Loucy (cell line): ENCODE measurements around the gene SUMO2.
"Not testable (repeated sequence)": the region's sequence is repeated elsewhere in the genome, so short reads cannot be mapped to it uniquely, and the experiment has no call there.

Experiments used
- H2AFZ ChIP-seq: fragments of 200-600 bp; sonication (generic); 2 replicates; pipeline ENCODE4 v1.6.0; 2016; ENCODE audit warnings: antibody characterized with exemption, mild to moderate bottlenecking, low read length, moderate library complexity
- H3F3A ChIP-seq: fragments of 200-600 bp; 2 replicates; pipeline ENCODE4 v1.6.0; 2016; ENCODE audit warnings: antibody characterized with exemption, low read depth, mild to moderate bottlenecking
- H3K27me3 ChIP-seq: fragments of 200-600 bp; sonication (generic); 2 replicates; pipeline ENCODE4 v1.6.1; 2014; ENCODE audit warnings: low read length, mild to moderate bottlenecking; ENCODE audit not compliant: insufficient read depth, poor library complexity, severe bottlenecking
- H3K36me3 ChIP-seq: fragments of 200-600 bp; sonication (generic); 2 replicates; pipeline ENCODE4 v1.6.1; 2016; ENCODE audit warnings: low read length; ENCODE audit not compliant: insufficient read depth
- H3K4me1 ChIP-seq: fragments of 200-600 bp; sonication (generic); 2 replicates; pipeline ENCODE4 v1.5.1; 2014; ENCODE audit warnings: low read length, mild to moderate bottlenecking; ENCODE audit not compliant: insufficient read depth, poor library complexity, severe bottlenecking
- H3K4me2 ChIP-seq: fragments of 200-600 bp; sonication (generic); 2 replicates; pipeline ENCODE4 v1.6.0; 2014; ENCODE audit warnings: antibody characterized with exemption, low read length, low read depth, mild to moderate bottlenecking; ENCODE audit not compliant: poor library complexity, severe bottlenecking
- H3K4me3 ChIP-seq: fragments of 200-600 bp; sonication (generic); 2 replicates; pipeline ENCODE4 v1.5.1; 2014; ENCODE audit warnings: low read length, mild to moderate bottlenecking, mixed read lengths; ENCODE audit not compliant: poor library complexity, severe bottlenecking
- H3K79me2 ChIP-seq: fragments of 200-600 bp; sonication (generic); 2 replicates; pipeline ENCODE4 v1.6.1; 2014; ENCODE audit warnings: low read length; ENCODE audit not compliant: insufficient read depth
- H3K9ac ChIP-seq: fragments of 200-600 bp; sonication (generic); 2 replicates; pipeline ENCODE4 v1.6.0; 2014; ENCODE audit warnings: mild to moderate bottlenecking, low read depth, low read length, moderate library complexity; ENCODE audit not compliant: poor library complexity, severe bottlenecking
- H3K9me2 ChIP-seq: fragments of 200-600 bp; sonication (generic); replicated peaks from 2 replicates; pipeline ENCODE4 v1.6.1; 2016; ENCODE audit warnings: low read depth, low read length, mixed read lengths
- H3K9me3 ChIP-seq: fragments of 200-600 bp; sonication (generic); 2 replicates; pipeline ENCODE4 v1.6.1; 2014; ENCODE audit warnings: mild to moderate bottlenecking, antibody characterized with exemption, low read length, low read depth; ENCODE audit not compliant: insufficient read depth
- H4K20me1 ChIP-seq: fragments of 200-600 bp; sonication (generic); 2 replicates; pipeline ENCODE4 v1.6.0; 2014; ENCODE audit warnings: antibody characterized with exemption, low read length, mild to moderate bottlenecking; ENCODE audit not compliant: insufficient read depth, poor library complexity, severe bottlenecking
- CTCF ChIP-seq: fragments of 200-600 bp; sonication (generic); conservative IDR thresholded peaks from 2 replicates; pipeline ENCODE4 v1.5.1; 2014; ENCODE audit warnings: mild to moderate bottlenecking, antibody characterized with exemption, low read length
- EZH2phosphoT487 ChIP-seq: fragments of 200-600 bp; IDR thresholded peaks from 2 replicates; pipeline ENCODE4 v1.6.1; 2018; ENCODE audit warnings: antibody characterized with exemption, mild to moderate bottlenecking, moderate library complexity, borderline replicate concordance

SUMO2 gene

GRCh38 chr17:75135946-75136345, 46.8 kb downstream of the SUMO2 start:
- H3K36me3 ChIP-seq, result peaks cover 49% of the 10 kb centered on the region; the same call in 1 of the 2 replicates
- H4K20me1 ChIP-seq, result peaks cover 37% of the 10 kb centered on the region
- peaks cover 24% of the 10 kb centered on the region; the same call in 1 of the 2 replicates for H3F3A ChIP-seq
- H3K27me3 ChIP-seq, result no peaks in the 10 kb centered on the region
- H3K4me2 ChIP-seq, result no peak overlapping the region
- peaks cover 66% of the 10 kb centered on the region for H3K79me2 ChIP-seq
- no peak overlapping the region for H2AFZ ChIP-seq
- H3K4me1 ChIP-seq, result peaks cover 17% of the 10 kb centered on the region
- H3K4me3 ChIP-seq, result no peak overlapping the region
- no peak for TF ChIP-seq EZH2phosphoT487
- TF ChIP-seq CTCF, result no peak
- H3K9me2 ChIP-seq, result no peaks in the 10 kb centered on the region
- H3K9ac ChIP-seq, result no peak overlapping the region
- H3K9me3 ChIP-seq, result no peaks in the 10 kb centered on the region

DNA sequence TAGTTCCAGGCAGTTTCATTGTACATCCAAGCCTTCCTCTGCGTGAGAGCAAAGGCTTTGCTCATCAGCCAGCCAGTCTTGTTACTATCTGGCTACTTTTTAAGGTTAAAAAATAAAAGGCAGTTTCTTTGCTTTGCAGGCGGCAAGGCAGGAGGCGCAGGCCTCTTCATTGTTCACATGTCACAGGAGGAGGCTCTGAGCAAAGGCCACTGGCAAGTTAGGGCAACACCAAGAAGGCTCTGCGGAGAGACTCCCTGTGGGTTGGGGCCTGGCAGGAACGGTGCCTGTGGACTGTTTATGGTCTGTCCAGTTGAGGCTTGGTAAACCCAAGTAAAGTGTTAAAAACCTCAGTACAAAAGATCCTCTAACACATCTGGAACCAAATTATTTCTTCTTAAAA, 47.3 kb downstream of the SUMO2 start:
- Histone ChIP-seq H3K9ac (no peak overlapping the region), H3K27me3 (no peaks in the 10 kb centered on the region), H3K9me2 (no peaks in the 10 kb centered on the region), H3K36me3 (peaks cover 44% of the 10 kb centered on the region; the same call in 1 of the 2 replicates), H3K79me2 (peaks cover 66% of the 10 kb centered on the region), H2AFZ (no peak overlapping the region), H3F3A (peaks cover 24% of the 10 kb centered on the region; the same call in 1 of the 2 replicates), H3K4me2 (no peak overlapping the region), H4K20me1 (peaks cover 37% of the 10 kb centered on the region), H3K9me3 (no peaks in the 10 kb centered on the region), H3K4me1 (peaks cover 13% of the 10 kb centered on the region), H3K4me3 (no peak overlapping the region)
- TF ChIP-seq CTCF (no peak), EZH2phosphoT487 (no peak)

DNA sequence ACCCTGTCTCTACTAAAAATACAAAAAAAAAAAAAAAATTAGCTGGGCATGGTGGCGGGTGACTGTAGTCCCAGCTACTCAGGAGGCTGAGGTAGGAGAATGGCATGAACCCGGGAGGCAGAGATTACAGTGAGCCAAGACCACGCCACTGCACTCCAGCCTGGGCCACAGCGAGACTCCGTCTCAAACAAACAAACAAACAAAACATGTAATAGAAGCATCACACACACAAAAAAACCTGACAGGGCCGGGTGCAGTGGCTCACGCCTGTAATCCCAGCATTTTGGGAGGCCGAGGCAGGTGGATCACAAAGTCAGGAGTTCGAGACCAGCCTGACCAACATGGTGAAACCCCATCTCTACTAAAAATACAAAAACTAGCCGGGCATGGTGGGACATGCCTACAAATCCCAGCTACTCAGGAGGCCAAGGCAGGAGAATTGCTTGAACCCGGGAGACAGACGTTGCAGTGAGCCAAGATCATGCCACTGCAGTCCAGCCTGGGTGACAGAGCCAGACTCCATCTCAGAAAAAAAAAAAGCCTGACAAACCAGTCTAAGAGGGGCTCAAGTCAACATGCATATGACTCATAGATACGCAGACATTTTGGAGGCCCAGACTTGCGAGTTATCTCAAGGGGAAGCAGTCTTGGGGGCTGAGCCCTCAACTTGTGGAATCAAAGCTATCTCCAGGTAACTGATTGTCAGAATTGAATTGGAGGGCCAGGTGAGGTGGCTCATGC, 49.0 kb downstream of the SUMO2 start:
- not testable (repeated sequence) for H2AFZ ChIP-seq, H3K4me2 ChIP-seq, H3K4me3 ChIP-seq, H3K9me2 ChIP-seq, H3K27me3 ChIP-seq, H3K9ac ChIP-seq, H3K9me3 ChIP-seq
- Histone ChIP-seq H3F3A (peaks cover 24% of the 10 kb centered on the region; the same call in 1 of the 2 replicates), H3K36me3 (peaks cover 32% of the 10 kb centered on the region; the same call in 1 of the 2 replicates), H3K79me2 (peaks cover 60% of the 10 kb centered on the region), H3K4me1 (peaks cover 12% of the 10 kb centered on the region), H4K20me1 (peaks cover 38% of the 10 kb centered on the region)

DNA sequence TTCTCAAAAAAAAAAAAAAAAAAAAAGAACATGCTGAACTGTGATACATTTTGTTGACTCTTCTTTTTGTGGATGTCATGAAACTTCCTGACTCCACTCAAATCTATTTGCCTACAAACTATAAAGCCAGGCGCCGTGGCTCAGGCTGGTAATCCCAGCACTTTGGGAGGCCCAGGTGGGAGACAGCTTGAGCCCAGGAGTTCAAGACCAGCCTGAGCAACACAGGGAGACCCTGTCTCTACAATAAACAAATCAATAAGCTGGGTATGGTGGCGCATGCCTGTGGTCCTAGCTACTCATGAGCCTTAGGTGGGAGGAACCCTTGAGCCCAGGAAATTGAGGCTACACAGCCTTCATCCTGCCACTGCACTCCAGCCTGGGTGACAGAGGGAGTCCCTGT, 49.8 kb downstream of the SUMO2 start:
- H3K36me3 ChIP-seq, result peaks cover 26% of the 10 kb centered on the region; the same call in 1 of the 2 replicates
- H3F3A ChIP-seq, result peaks cover 24% of the 10 kb centered on the region; the same call in 1 of the 2 replicates
- TF ChIP-seq EZH2phosphoT487, result no peak
- no peak for TF ChIP-seq CTCF
- peaks cover 12% of the 10 kb centered on the region for H3K4me1 ChIP-seq
- H3K4me2 ChIP-seq, result no peak overlapping the region
- no peak overlapping the region for H3K4me3 ChIP-seq
- peaks cover 30% of the 10 kb centered on the region for H4K20me1 ChIP-seq
- H3K9ac ChIP-seq, result no peak overlapping the region
- no peaks in the 10 kb centered on the region for H3K27me3 ChIP-seq
- H3K9me2 ChIP-seq, result no peaks in the 10 kb centered on the region
- no peaks in the 10 kb centered on the region for H3K9me3 ChIP-seq
- H2AFZ ChIP-seq, result no peak overlapping the region
- H3K79me2 ChIP-seq, result peaks cover 52% of the 10 kb centered on the region
